Measurements from ENCODE around the gene SCLY.

SCLY gene

DNA sequence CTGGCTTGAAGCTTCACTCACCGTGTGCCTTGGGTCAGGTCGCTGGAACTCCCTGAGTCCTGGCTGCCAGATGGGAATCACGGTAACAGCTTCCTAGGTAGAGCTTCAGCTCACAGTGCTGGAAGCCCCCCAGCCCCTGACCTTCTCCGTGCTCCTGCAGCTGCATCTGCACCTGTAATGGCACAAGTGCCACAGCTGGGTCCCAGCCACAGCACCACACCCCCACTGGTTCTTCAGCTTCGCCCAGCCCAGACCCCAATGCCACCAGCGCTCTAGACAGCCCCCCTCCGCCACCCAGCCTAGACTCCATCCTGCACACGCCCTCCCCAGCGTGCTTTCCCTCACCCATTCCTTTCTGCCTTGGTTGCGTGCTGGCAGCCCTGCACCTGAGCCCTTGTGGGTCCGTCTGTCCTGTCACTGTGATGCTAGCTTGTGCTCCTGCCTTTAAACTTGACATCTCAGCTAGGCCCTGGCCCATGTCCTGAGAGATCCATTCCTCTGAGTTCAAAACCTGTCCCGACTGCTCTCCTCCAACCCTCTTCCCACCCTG, 31.8 kb downstream of the SCLY start:
- H3K36me3 ChIP-seq (ENCODE audit: control insufficient read depth, low read depth, low read length) = peaks cover 23% of the 10 kb centered on the region
- no peak overlapping the region for H3K9ac ChIP-seq (ENCODE audit: low read length)
- no peaks in the 10 kb centered on the region for H3K9me3 ChIP-seq (ENCODE audit: control insufficient read depth, low read depth, low read length)
- H3K4me3 ChIP-seq (ENCODE audit: low read length) = no peak overlapping the region
- peaks cover 5% of the 10 kb centered on the region for H3K4me1 ChIP-seq (ENCODE audit: control insufficient read depth, low read depth, low read length)
- H3K27me3 ChIP-seq (ENCODE audit: control insufficient read depth, insufficient read depth, low read length) = no peaks in the 10 kb centered on the region
- H3K27ac ChIP-seq (ENCODE audit: low read length) = no peak overlapping the region

DNA sequence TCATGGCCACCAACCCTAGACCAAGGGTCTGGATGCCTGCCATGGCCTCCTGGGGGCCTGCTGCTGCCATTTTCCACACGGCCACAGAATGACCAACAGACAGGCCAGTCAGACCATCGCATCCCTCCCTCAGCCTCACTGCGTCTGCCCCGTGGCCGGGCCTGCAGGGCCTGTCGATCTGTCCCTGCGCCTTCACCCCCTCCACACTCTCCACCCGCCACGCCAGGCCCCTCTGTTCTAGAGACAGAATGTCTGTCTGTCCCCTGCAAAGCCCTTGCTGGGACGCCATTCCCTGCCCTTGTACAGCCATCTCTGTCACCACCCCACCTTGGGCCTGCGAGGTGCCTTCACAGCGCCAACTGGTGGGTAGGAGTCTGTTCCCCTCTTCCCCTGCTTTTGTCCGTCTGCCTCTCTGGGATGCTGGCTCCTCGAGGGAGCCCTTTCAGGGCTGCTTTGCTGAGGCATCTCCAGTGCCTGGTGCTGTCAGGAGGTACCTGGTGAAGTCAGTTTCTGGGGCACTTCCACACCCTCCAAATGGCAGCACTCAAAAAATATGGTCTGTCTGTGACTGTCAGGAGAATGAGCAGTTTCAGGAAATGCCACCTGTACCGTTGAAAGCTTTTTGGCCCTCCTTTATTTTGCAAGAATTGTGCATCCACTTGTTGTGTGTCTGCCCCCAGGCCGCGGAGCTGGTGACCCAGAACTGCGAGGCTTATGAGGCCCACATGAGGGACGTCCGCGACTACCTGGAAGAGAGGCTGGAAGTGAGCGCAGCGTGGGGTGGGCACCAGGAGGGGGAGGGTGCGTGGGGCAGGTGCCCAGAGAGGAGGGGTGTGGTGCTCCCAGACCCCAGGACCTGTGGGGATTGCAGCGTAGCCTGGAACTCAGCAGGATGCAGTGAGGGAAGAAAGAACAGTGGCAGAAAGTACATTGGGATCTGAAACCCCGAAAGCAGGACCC, 32.7 kb downstream of the SCLY start:
- H3K36me3 ChIP-seq (ENCODE audit: control insufficient read depth, low read depth, low read length) = peaks cover 18% of the 10 kb centered on the region
- H3K9ac ChIP-seq (ENCODE audit: low read length) = no peak overlapping the region
- H3K4me3 ChIP-seq (ENCODE audit: low read length) = no peak overlapping the region
- no peaks in the 10 kb centered on the region for H3K9me3 ChIP-seq (ENCODE audit: control insufficient read depth, low read depth, low read length)
- H3K27ac ChIP-seq (ENCODE audit: low read length) = no peak overlapping the region
- no peaks in the 10 kb centered on the region for H3K27me3 ChIP-seq (ENCODE audit: control insufficient read depth, insufficient read depth, low read length)
- peaks cover 5% of the 10 kb centered on the region for H3K4me1 ChIP-seq (ENCODE audit: control insufficient read depth, low read depth, low read length)

DNA sequence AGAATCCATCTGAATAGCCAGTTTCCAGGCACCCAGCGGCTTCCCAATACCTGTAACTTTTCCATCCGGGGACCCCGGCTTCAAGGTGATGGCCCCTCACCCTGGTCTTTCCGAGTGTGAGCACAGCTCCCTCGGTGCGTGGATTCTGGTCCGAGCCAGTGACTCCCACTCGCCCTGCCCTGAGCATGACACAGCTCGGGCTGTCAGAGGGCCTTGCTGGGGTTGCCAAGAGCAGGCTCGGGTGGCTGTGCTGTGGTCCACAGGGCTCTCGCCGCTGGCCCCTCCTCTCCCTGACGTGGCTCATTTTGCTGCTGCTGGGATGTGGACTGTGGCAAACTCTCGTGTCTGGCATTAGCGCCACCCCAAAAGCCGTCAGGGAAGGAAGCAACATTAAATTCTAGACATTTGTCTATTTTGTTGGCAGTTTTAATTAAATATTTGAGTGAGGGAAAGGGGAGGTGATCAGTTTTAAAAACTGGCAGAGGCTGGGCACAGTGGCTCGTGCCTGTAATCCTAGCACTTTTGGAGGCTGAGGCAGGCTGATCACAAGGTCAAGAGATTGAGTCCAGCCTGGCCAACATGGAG, 33.7 kb downstream of the SCLY start:
- Histone ChIP-seq H3K4me3 (ENCODE audit: low read length) (no peak overlapping the region), H3K36me3 (ENCODE audit: control insufficient read depth, low read depth, low read length) (peaks cover 15% of the 10 kb centered on the region), H3K9me3 (ENCODE audit: control insufficient read depth, low read depth, low read length) (no peaks in the 10 kb centered on the region), H3K27ac (ENCODE audit: low read length) (no peak overlapping the region), H3K27me3 (ENCODE audit: control insufficient read depth, insufficient read depth, low read length) (no peaks in the 10 kb centered on the region), H3K9ac (ENCODE audit: low read length) (no peak overlapping the region), H3K4me1 (ENCODE audit: control insufficient read depth, low read depth, low read length) (peaks cover 10% of the 10 kb centered on the region)

GRCh38 chr2:238095143-238095542, 34.3 kb downstream of the SCLY start:
- Histone ChIP-seq H3K9ac (ENCODE audit: low read length) (no peak overlapping the region), H3K4me1 (ENCODE audit: control insufficient read depth, low read depth, low read length) (peaks cover 10% of the 10 kb centered on the region), H3K27ac (ENCODE audit: low read length) (no peak overlapping the region), H3K27me3 (ENCODE audit: control insufficient read depth, insufficient read depth, low read length) (no peaks in the 10 kb centered on the region), H3K36me3 (ENCODE audit: control insufficient read depth, low read depth, low read length) (peaks cover 15% of the 10 kb centered on the region), H3K9me3 (ENCODE audit: control insufficient read depth, low read depth, low read length) (no peaks in the 10 kb centered on the region), H3K4me3 (ENCODE audit: low read length) (no peak overlapping the region)

DNA sequence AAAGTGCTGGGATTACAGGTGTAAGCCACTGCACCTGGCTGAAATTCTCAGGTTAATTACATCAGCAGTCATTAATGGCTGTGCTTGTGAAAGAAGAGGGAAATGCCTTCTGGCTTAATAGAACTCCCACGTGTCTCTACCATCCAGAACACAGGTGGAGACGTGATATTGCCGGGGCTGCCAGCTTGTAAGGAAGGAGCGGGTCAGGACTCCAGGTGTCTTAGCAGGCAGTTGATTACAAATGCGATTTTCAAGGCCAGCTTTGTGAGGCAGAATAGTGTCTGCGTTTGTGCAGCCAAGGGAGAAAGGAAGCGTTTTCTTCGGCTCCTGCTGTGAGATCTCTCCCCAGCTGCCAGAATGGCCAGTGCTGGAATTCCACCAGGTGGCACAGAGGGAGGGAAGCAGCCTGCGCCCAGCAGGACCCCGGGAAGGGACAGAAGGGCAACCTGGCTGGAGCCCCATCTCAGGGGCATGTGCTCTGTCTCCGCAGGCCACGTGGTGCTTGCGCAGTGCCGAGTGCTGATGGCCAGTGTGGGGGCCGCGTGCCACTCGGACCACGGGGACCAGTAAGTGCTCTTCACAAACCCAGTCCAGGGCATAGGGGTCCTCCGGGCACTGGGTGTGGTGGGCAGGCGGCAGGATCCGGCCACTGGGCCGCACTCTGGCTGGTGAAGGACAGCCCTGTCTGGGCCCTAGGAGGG, 35.7 kb downstream of the SCLY start:
- Histone ChIP-seq H3K27me3 (ENCODE audit: control insufficient read depth, insufficient read depth, low read length) (no peaks in the 10 kb centered on the region), H3K4me1 (ENCODE audit: control insufficient read depth, low read depth, low read length) (peaks cover 10% of the 10 kb centered on the region), H3K27ac (ENCODE audit: low read length) (no peak overlapping the region), H3K9me3 (ENCODE audit: control insufficient read depth, low read depth, low read length) (no peaks in the 10 kb centered on the region), H3K36me3 (ENCODE audit: control insufficient read depth, low read depth, low read length) (peaks cover 9% of the 10 kb centered on the region), H3K9ac (ENCODE audit: low read length) (no peak overlapping the region), H3K4me3 (ENCODE audit: low read length) (no peak overlapping the region)

GRCh38 chr2:238097201-238097987, 36.6 kb downstream of the SCLY start:
- Histone ChIP-seq H3K27ac (ENCODE audit: low read length) (no peak overlapping the region), H3K27me3 (ENCODE audit: control insufficient read depth, insufficient read depth, low read length) (no peaks in the 10 kb centered on the region), H3K9ac (ENCODE audit: low read length) (no peak overlapping the region), H3K4me3 (ENCODE audit: low read length) (no peak overlapping the region), H3K36me3 (ENCODE audit: control insufficient read depth, low read depth, low read length) (peaks cover 9% of the 10 kb centered on the region), H3K9me3 (ENCODE audit: control insufficient read depth, low read depth, low read length) (no peaks in the 10 kb centered on the region), H3K4me1 (ENCODE audit: control insufficient read depth, low read depth, low read length) (peaks cover 10% of the 10 kb centered on the region)

- H3K4me1 ChIP-seq (ENCODE audit: control insufficient read depth, low read depth, low read length) = peaks cover 10% of the 10 kb centered on the region
- no peaks in the 10 kb centered on the region for H3K27me3 ChIP-seq (ENCODE audit: control insufficient read depth, insufficient read depth, low read length)
- H3K4me3 ChIP-seq (ENCODE audit: low read length) = no peak overlapping the region
- H3K9ac ChIP-seq (ENCODE audit: low read length) = no peak overlapping the region
- H3K36me3 ChIP-seq (ENCODE audit: control insufficient read depth, low read depth, low read length) = peaks cover 9% of the 10 kb centered on the region
- no peak overlapping the region for H3K27ac ChIP-seq (ENCODE audit: low read length)
- no peaks in the 10 kb centered on the region for H3K9me3 ChIP-seq (ENCODE audit: control insufficient read depth, low read depth, low read length)
These were observed 37.4 kb downstream of the SCLY start for GRCh38 chr2:238097988-238098871.

DNA sequence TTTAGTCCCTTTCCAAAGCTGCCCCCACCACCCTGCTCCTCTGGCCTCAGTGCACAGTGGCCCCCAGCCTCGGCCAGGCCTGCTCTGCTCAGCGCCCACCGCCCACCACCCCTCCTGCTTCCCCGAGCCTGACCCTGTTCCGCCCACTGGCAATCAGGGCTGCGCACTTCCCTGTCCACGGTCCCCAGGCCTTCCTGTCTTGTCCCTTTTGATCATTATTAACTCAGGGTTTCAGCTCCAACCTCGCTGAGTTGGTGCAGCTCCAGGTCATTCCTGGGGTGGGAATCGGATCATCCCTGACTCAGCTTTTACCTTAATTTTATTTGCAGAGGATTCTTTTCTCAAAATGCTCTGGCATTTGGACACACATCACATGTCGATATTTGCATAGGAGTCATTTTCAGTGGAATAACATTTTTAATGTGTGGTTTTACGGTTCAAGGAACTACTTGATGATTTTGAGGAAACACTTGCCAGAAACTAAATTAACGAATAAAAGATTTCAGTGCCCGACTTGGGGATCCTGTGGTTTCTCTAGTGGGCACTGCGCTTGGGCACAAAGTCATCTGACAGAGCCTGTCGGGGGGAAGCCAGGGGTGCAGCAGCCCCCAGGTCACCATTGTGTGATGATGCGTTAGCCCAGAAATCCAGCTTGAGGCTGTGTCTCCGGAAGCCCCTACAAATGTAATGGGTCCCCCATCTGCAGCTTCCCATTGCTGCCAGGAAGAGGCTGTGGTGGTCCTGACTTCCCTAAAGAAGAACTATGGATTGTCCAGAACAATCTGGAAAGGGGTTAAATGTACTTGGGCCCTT, 38.3 kb downstream of the SCLY start:
- H3K27me3 ChIP-seq (ENCODE audit: control insufficient read depth, insufficient read depth, low read length) = no peaks in the 10 kb centered on the region
- no peak overlapping the region for H3K27ac ChIP-seq (ENCODE audit: low read length)
- no peak overlapping the region for H3K4me3 ChIP-seq (ENCODE audit: low read length)
- no peak overlapping the region for H3K9ac ChIP-seq (ENCODE audit: low read length)
- H3K4me1 ChIP-seq (ENCODE audit: control insufficient read depth, low read depth, low read length) = peaks cover 10% of the 10 kb centered on the region
- H3K36me3 ChIP-seq (ENCODE audit: control insufficient read depth, low read depth, low read length) = peaks cover 6% of the 10 kb centered on the region
- no peaks in the 10 kb centered on the region for H3K9me3 ChIP-seq (ENCODE audit: control insufficient read depth, low read depth, low read length)

DNA sequence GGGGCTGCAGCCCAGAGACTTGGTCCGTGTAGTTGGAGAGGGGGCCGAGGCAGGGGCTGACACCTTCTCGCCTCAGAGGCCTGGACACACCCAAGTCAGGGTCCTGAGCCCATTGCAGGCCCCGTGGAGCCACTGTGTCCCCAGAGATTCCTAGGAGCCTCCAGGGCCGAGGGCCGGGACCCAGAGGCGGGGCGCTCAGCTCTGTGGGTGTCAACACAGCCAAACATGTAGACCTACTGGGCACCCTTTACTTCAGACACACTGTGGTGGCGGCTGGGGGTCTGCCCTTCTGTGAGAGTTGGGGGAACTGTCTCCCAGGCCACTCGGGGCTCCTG, 38.9 kb downstream of the SCLY start:
- Histone ChIP-seq H3K9ac (ENCODE audit: low read length) (no peak overlapping the region), H3K27me3 (ENCODE audit: control insufficient read depth, insufficient read depth, low read length) (no peaks in the 10 kb centered on the region), H3K36me3 (ENCODE audit: control insufficient read depth, low read depth, low read length) (peaks cover under 1% of the 10 kb centered on the region), H3K4me3 (ENCODE audit: low read length) (no peak overlapping the region), H3K4me1 (ENCODE audit: control insufficient read depth, low read depth, low read length) (peaks cover 10% of the 10 kb centered on the region), H3K9me3 (ENCODE audit: control insufficient read depth, low read depth, low read length) (no peaks in the 10 kb centered on the region), H3K27ac (ENCODE audit: low read length) (no peak overlapping the region)
